Measurements from ENCODE around the gene STAT5A.

The STAT5A gene

GRCh38 chr17:42322382-42323267, 34.3 kb downstream of the STAT5A start:
- Histone ChIP-seq H3K9me3 (no peaks in the 10 kb centered on the region), H3K36me3 (peaks cover 51% of the 10 kb centered on the region), H3K4me3 (no peak overlapping the region), H3K4me1 (peaks cover 31% of the 10 kb centered on the region), H3K4me2 (no peak overlapping the region), H3K27me3 (no peaks in the 10 kb centered on the region), H3K9ac (no peak overlapping the region), H4K20me1 (no peaks in the 10 kb centered on the region), H3K27ac (no peak overlapping the region)
- TF ChIP-seq Cebpa-rat (IDR thresholded peaks at IDR 0.05): no peak

- no peaks in the 10 kb centered on the region for H4K20me1 ChIP-seq
- no peaks in the 10 kb centered on the region for H3K27me3 ChIP-seq
- no peak for TF ChIP-seq Cebpa-rat (IDR thresholded peaks at IDR 0.05)
- no peak overlapping the region for H3K4me3 ChIP-seq
- H3K9me3 ChIP-seq: no peaks in the 10 kb centered on the region
- H3K36me3 ChIP-seq: peaks cover 46% of the 10 kb centered on the region
- no peak overlapping the region for H3K4me2 ChIP-seq
- H3K9ac ChIP-seq: no peak overlapping the region
- peaks cover 31% of the 10 kb centered on the region for H3K4me1 ChIP-seq
- no peak overlapping the region for H3K27ac ChIP-seq
Measured at GRCh38 chr17:42323268-42323773, 35.0 kb downstream of the STAT5A start.

- Histone ChIP-seq H4K20me1 (no peaks in the 10 kb centered on the region), H3K9me3 (no peaks in the 10 kb centered on the region), H3K27me3 (no peaks in the 10 kb centered on the region), H3K4me2 (no peak overlapping the region), H3K36me3 (peaks cover 62% of the 10 kb centered on the region), H3K4me3 (no peak overlapping the region), H3K27ac (no peak overlapping the region), H3K4me1 (peaks cover 22% of the 10 kb centered on the region), H3K9ac (no peak overlapping the region)
- no peak for TF ChIP-seq Cebpa-rat (IDR thresholded peaks at IDR 0.05)
Measured at GRCh38 chr17:42325026-42325425, 36.7 kb downstream of the STAT5A start.

- H3K9me3 ChIP-seq: no peaks in the 10 kb centered on the region
- H3K27me3 ChIP-seq: no peaks in the 10 kb centered on the region
- H3K9ac ChIP-seq: no peak overlapping the region
- H3K4me3 ChIP-seq: no peak overlapping the region
- no peak overlapping the region for H3K27ac ChIP-seq
- H4K20me1 ChIP-seq: no peaks in the 10 kb centered on the region
- no peak for TF ChIP-seq Cebpa-rat (IDR thresholded peaks at IDR 0.05)
- no peaks in the 10 kb centered on the region for H3K4me1 ChIP-seq
- H3K36me3 ChIP-seq: peaks cover 77% of the 10 kb centered on the region
- no peak overlapping the region for H3K4me2 ChIP-seq
Measured at GRCh38 chr17:42329025-42329976, 41.0 kb downstream of the STAT5A start.

- no peaks in the 10 kb centered on the region for H4K20me1 ChIP-seq
- no peaks in the 10 kb centered on the region for H3K27me3 ChIP-seq
- H3K4me1 ChIP-seq: no peaks in the 10 kb centered on the region
- TF ChIP-seq Cebpa-rat (IDR thresholded peaks at IDR 0.05): no peak
- H3K27ac ChIP-seq: no peak overlapping the region
- no peaks in the 10 kb centered on the region for H3K9me3 ChIP-seq
- no peak overlapping the region for H3K9ac ChIP-seq
- peaks cover 86% of the 10 kb centered on the region for H3K36me3 ChIP-seq
- no peak overlapping the region for H3K4me3 ChIP-seq
- no peak overlapping the region for H3K4me2 ChIP-seq
Measured at GRCh38 chr17:42333053-42333452, 44.8 kb downstream of the STAT5A start.

- Histone ChIP-seq H3K36me3 (peaks cover 88% of the 10 kb centered on the region), H3K4me2 (no peak overlapping the region), H3K9me3 (no peaks in the 10 kb centered on the region), H3K4me1 (peaks cover 5% of the 10 kb centered on the region; the same call in 1 of the 2 replicates), H4K20me1 (no peaks in the 10 kb centered on the region), H3K9ac (no peak overlapping the region), H3K27ac (no peak overlapping the region), H3K27me3 (no peaks in the 10 kb centered on the region), H3K4me3 (no peak overlapping the region)
- no peak for TF ChIP-seq Cebpa-rat (IDR thresholded peaks at IDR 0.05)
Measured at GRCh38 chr17:42334677-42335076, 46.4 kb downstream of the STAT5A start.

- peaks cover 89% of the 10 kb centered on the region for H3K36me3 ChIP-seq
Measured at GRCh38 chr17:42337442-42337841, 49.1 kb downstream of the STAT5A start.

GRCh38 chr17:42338427-42338985, 50.2 kb downstream of the STAT5A start:
- Histone ChIP-seq H3K27ac (no peak overlapping the region), H3K36me3 (peaks cover 88% of the 10 kb centered on the region), H3K4me2 (no peak overlapping the region), H3K9ac (no peak overlapping the region), H3K4me3 (no peak overlapping the region), H3K9me3 (no peaks in the 10 kb centered on the region), H4K20me1 (no peaks in the 10 kb centered on the region), H3K4me1 (peaks cover 5% of the 10 kb centered on the region; the same call in 1 of the 2 replicates), H3K27me3 (no peaks in the 10 kb centered on the region)
- TF ChIP-seq Cebpa-rat (IDR thresholded peaks at IDR 0.05): no peak

More at GRCh38 chr17:42337442-42337841, 49.1 kb downstream of the STAT5A start:
- Histone ChIP-seq H3K9ac (no peak overlapping the region), H3K4me1 (peaks cover 5% of the 10 kb centered on the region; the same call in 1 of the 2 replicates), H3K4me2 (no peak overlapping the region), H3K9me3 (no peaks in the 10 kb centered on the region), H3K4me3 (no peak overlapping the region), H3K27ac (no peak overlapping the region), H3K27me3 (no peaks in the 10 kb centered on the region), H4K20me1 (no peaks in the 10 kb centered on the region)
- no peak for TF ChIP-seq Cebpa-rat (IDR thresholded peaks at IDR 0.05)

- no peak overlapping the region for H3K9ac ChIP-seq
- no peak overlapping the region for H3K4me3 ChIP-seq
- no peak overlapping the region for H3K4me2 ChIP-seq
- H4K20me1 ChIP-seq: no peaks in the 10 kb centered on the region
- H3K9me3 ChIP-seq: no peaks in the 10 kb centered on the region
- no peaks in the 10 kb centered on the region for H3K27me3 ChIP-seq
- H3K4me1 ChIP-seq: peaks cover 5% of the 10 kb centered on the region; the same call in 1 of the 2 replicates
- no peak overlapping the region for H3K27ac ChIP-seq
- H3K36me3 ChIP-seq: peaks cover 88% of the 10 kb centered on the region
- no peak for TF ChIP-seq Cebpa-rat (IDR thresholded peaks at IDR 0.05)
Measured at GRCh38 chr17:42339221-42339620, 50.9 kb downstream of the STAT5A start.

Measured in BLaER1 (cell line).